HEK293 (cell line): ENCODE measurements around the gene HK3.

Experiments
- SALL2 ChIP-seq: fragments of 450-650 bp; formaldehyde crosslinking; IDR thresholded peaks from 2 replicates; pipeline ENCODE4 v1.5.0; 2017; ENCODE audit warnings: missing biosample characterization, mild to moderate bottlenecking, missing genetic modification characterization, borderline replicate concordance
- ZFP3 ChIP-seq: fragments of 450-650 bp; formaldehyde crosslinking; IDR thresholded peaks from 2 replicates; pipeline ENCODE4 v1.5.1; 2016; ENCODE audit warnings: low read depth, missing biosample characterization, missing genetic modification characterization
- ZFP37 ChIP-seq: fragments of 450-650 bp; formaldehyde crosslinking; IDR thresholded peaks from 2 replicates; pipeline ENCODE4 v1.5.1; 2016; ENCODE audit warnings: missing biosample characterization, missing genetic modification characterization
- ZNF121 ChIP-seq: fragments of 450-650 bp; formaldehyde crosslinking; IDR thresholded peaks from 2 replicates; pipeline ENCODE4 v1.5.1; 2016; ENCODE audit warnings: missing biosample characterization, missing genetic modification characterization
- ZNF138 ChIP-seq: fragments of 450-650 bp; formaldehyde crosslinking; IDR thresholded peaks from 2 replicates; pipeline ENCODE4 v1.5.1; 2016; ENCODE audit warnings: missing biosample characterization, missing genetic modification characterization, borderline replicate concordance
- ZNF23 ChIP-seq: fragments of 450-650 bp; formaldehyde crosslinking; IDR thresholded peaks from 2 replicates; pipeline ENCODE4 v1.5.1; 2016; ENCODE audit warnings: missing biosample characterization, missing genetic modification characterization, borderline replicate concordance
- ZNF610 ChIP-seq: fragments of 450-650 bp; formaldehyde crosslinking; IDR thresholded peaks from 2 replicates; pipeline ENCODE4 v1.5.1; 2016; ENCODE audit warnings: missing biosample characterization, missing genetic modification characterization, borderline replicate concordance
- ZNF629 ChIP-seq: fragments of 450-650 bp; formaldehyde crosslinking; IDR thresholded peaks from 2 replicates; pipeline ENCODE4 v1.5.1; 2017; ENCODE audit warnings: missing biosample characterization, missing genetic modification characterization
- ZNF670 ChIP-seq: fragments of 450-650 bp; formaldehyde crosslinking; IDR thresholded peaks from 2 replicates; pipeline ENCODE4 v1.5.1; 2016; ENCODE audit warnings: missing biosample characterization, missing genetic modification characterization, low read depth
- ZNF776 ChIP-seq: fragments of 450-650 bp; formaldehyde crosslinking; IDR thresholded peaks from 2 replicates; pipeline ENCODE4 v1.5.0; 2017; ENCODE audit warnings: missing biosample characterization, missing genetic modification characterization, borderline replicate concordance
- TF ChIP-seq, protein P1 (sequence below): sonication (generic); formaldehyde crosslinking; IDR thresholded peaks from 2 replicates; pipeline ENCODE4 v1.8.1; 2022; ENCODE audit warnings: mild to moderate bottlenecking, moderate library complexity, missing genetic modification reagents
- TF ChIP-seq, protein P2 (sequence below): fragments of 450-650 bp; formaldehyde crosslinking; IDR thresholded peaks from 2 replicates; pipeline ENCODE4 v1.5.1; 2016; ENCODE audit warnings: missing biosample characterization, missing genetic modification characterization
- TF ChIP-seq, protein P3 (sequence below): fragments of 450-650 bp; formaldehyde crosslinking; IDR thresholded peaks from 2 replicates; pipeline ENCODE4 v1.5.1; 2017; ENCODE audit warnings: missing biosample characterization, missing genetic modification characterization

DNA sequence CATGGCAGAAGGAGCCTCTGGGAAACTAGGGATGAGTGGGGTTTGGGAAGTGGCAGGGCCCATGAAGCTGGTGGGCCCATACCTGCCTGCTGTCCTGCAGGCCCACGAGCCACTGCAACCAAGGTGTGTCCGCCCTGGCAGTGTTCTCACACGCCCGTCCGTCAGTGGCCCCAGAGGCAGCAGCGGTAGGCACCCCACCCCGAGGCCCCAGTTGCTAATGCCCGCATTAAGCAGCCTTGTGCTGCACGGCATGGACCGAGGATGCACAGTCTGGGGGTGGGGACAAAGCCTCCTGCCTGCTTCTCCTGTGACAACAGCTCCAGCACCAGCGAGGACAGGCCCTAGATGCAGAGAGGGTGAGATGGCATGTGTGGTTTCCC is 41.3 kb downstream of the HK3 start:
- TF ChIP-seq, protein P1, sequence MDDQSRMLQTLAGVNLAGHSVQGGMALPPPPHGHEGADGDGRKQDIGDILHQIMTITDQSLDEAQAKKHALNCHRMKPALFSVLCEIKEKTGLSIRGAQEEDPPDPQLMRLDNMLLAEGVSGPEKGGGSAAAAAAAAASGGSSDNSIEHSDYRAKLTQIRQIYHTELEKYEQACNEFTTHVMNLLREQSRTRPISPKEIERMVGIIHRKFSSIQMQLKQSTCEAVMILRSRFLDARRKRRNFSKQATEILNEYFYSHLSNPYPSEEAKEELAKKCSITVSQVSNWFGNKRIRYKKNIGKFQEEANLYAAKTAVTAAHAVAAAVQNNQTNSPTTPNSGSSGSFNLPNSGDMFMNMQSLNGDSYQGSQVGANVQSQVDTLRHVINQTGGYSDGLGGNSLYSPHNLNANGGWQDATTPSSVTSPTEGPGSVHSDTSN: no peak
- TF ChIP-seq ZNF121 (tag by site-specific recombination): no peak
- TF ChIP-seq, protein P2, sequence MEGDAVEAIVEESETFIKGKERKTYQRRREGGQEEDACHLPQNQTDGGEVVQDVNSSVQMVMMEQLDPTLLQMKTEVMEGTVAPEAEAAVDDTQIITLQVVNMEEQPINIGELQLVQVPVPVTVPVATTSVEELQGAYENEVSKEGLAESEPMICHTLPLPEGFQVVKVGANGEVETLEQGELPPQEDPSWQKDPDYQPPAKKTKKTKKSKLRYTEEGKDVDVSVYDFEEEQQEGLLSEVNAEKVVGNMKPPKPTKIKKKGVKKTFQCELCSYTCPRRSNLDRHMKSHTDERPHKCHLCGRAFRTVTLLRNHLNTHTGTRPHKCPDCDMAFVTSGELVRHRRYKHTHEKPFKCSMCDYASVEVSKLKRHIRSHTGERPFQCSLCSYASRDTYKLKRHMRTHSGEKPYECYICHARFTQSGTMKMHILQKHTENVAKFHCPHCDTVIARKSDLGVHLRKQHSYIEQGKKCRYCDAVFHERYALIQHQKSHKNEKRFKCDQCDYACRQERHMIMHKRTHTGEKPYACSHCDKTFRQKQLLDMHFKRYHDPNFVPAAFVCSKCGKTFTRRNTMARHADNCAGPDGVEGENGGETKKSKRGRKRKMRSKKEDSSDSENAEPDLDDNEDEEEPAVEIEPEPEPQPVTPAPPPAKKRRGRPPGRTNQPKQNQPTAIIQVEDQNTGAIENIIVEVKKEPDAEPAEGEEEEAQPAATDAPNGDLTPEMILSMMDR (tag by site-specific recombination): no peak
- no peak for TF ChIP-seq ZNF610 (tag by site-specific recombination)
- no peak for TF ChIP-seq SALL2 (tag by site-specific recombination)
- TF ChIP-seq ZNF23 (tag by site-specific recombination): no peak
- TF ChIP-seq ZFP37 (tag by site-specific recombination): no peak
- TF ChIP-seq ZFP3 (tag by site-specific recombination): no peak
- TF ChIP-seq ZNF670 (tag by site-specific recombination): no peak
- no peak for TF ChIP-seq ZNF629 (tag by site-specific recombination)
- TF ChIP-seq, protein P3, sequence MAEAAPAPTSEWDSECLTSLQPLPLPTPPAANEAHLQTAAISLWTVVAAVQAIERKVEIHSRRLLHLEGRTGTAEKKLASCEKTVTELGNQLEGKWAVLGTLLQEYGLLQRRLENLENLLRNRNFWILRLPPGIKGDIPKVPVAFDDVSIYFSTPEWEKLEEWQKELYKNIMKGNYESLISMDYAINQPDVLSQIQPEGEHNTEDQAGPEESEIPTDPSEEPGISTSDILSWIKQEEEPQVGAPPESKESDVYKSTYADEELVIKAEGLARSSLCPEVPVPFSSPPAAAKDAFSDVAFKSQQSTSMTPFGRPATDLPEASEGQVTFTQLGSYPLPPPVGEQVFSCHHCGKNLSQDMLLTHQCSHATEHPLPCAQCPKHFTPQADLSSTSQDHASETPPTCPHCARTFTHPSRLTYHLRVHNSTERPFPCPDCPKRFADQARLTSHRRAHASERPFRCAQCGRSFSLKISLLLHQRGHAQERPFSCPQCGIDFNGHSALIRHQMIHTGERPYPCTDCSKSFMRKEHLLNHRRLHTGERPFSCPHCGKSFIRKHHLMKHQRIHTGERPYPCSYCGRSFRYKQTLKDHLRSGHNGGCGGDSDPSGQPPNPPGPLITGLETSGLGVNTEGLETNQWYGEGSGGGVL (tag by site-specific recombination): no peak
- TF ChIP-seq ZNF776 (tag by site-specific recombination): no peak
- no peak for TF ChIP-seq ZNF138 (tag by site-specific recombination)
